Upper lobe of left lung (tissue), 6 donors: ENCODE data around the gene FMC1. TPM values are rescaled to one million over a fixed set of nuclear protein-coding genes. Genes with fewer than 3 reads are reported as not detected.

ENCODE experiments used
- ATAC-seq, 2 donors: fragments of 200-7000 bp; cut with Tn5 transposase; one replicate each; pipeline ENCODE4 v1.9.1; 2022; ENCODE audit warnings: mild to moderate bottlenecking in 2 of 2, moderate library complexity in 2 of 2; ENCODE audit not compliant: low FRiP score in 2 of 2
- DNase-seq, 2 donors: peaks; one replicate each; pipeline ENCODE4 v3.0.0-alpha.2; 2019 to 2020
- H3K27ac ChIP-seq, 4 donors: fragments of 200-600 bp; sonication (generic); one replicate each; pipeline ENCODE4 v1.5.1; 2016 to 2019
- H3K27me3 ChIP-seq, 4 donors: fragments of 200-600 bp; sonication (generic); one replicate each; pipeline ENCODE4 v1.5.1; 2017 to 2019
- H3K36me3 ChIP-seq, 4 donors: fragments of 200-600 bp; sonication (generic); one replicate each; pipeline ENCODE4 v1.5.1; 2016 to 2019
- H3K4me1 ChIP-seq, 4 donors: fragments of 200-600 bp; sonication (generic); one replicate each; pipeline ENCODE4 v1.5.1; 2018 to 2019
- H3K4me3 ChIP-seq, 4 donors: fragments of 200-600 bp; sonication (generic); one replicate each; pipeline ENCODE4 v1.5.1; 2017 to 2019; ENCODE audit warnings: mild to moderate bottlenecking in 2 of 4, moderate library complexity in 1 of 4
- H3K9me3 ChIP-seq, 4 donors: fragments of 200-600 bp; sonication (generic); one replicate each; pipeline ENCODE4 v1.5.1; 2018 to 2019
- CTCF ChIP-seq, 6 experiments: fragments of 450-650 bp in 4 of 6; fragments of 200-600 bp in 2 of 6; sonication (generic) in 2 of 6; IDR thresholded peaks; one replicate each; pipeline ENCODE4 v1.5.1; 2016 to 2019; ENCODE audit warnings: antibody characterized with exemption in 6 of 6
- EP300 ChIP-seq, 4 donors: sonication (generic); formaldehyde crosslinking; IDR thresholded peaks; one replicate each; pipeline ENCODE4 v1.5.1; 2017; ENCODE audit warnings: antibody characterized with exemption in 4 of 4, control low read depth in 2 of 4
- POLR2A ChIP-seq, 4 donors: fragments of 450-650 bp; IDR thresholded peaks; one replicate each; pipeline ENCODE4 v1.5.1; 2016 to 2017; ENCODE audit warnings: antibody characterized with exemption in 4 of 4, mild to moderate bottlenecking in 2 of 4
- POLR2AphosphoS5 ChIP-seq, 2 donors: sonication (generic); formaldehyde crosslinking; IDR thresholded peaks; one replicate each; pipeline ENCODE4 v1.5.1; 2017; ENCODE audit warnings: antibody characterized with exemption in 2 of 2
- WGBS, 2 donors: methylation state at CpG; one replicate each; pipeline ENCODE4 v1.1.5; 2017 to 2018; 5-methylcytosine and 5-hydroxymethylcytosine counted together
- total RNA-seq, 6 donors: library from RNA; depleted of rRNA in 4 of 6; stranded (reverse); fragments of >200 nt in 4 of 6; gene quantifications; one replicate each; pipeline versions ENCODE4 v1.1.0 to v1.2.1, GENCODE V29; 2016 to 2021
- donor health status: DM: no; HTN: no; CAD: no; lungs with moderate emphysema.
- donor health status: DM: no; HTN: yes; CAD: no; lungs with severe emphysema.

FMC1 gene
- total RNA-seq, 6 donors from 2014 or later, result 2.1 to 19.7 (median 9.2) TPM

- Histone ChIP-seq H3K4me3 (peak overlapping the region in 3 of 4 donors; percentile 61 to 89 (median 76)), H3K36me3 (no peaks in the 10 kb centered on the region), H3K9me3 (peaks cover 0 to 6% (median 0%) of the 10 kb centered on the region in 4 donors), H3K27me3 (no peaks in the 10 kb centered on the region), H3K27ac (peak overlapping the region; percentile 96 to 100 (median 99)), H3K4me1 (peaks cover 6 to 14% (median 9%) of the 10 kb centered on the region in 4 donors)
- DNase-seq (no peak), ATAC-seq (no peak)
- no peak for TF ChIP-seq EP300 (IDR thresholded peaks at IDR 0.05)
- 81 to 82% methylated on average over 13 of the region's 13 CpGs for WGBS, 2 donors
These were observed 1.5 kb upstream of the FMC1 start for GRCh38 chr7:139339698-139340036.

- 3 to 4% methylated on average over 25 to 59 of the region's 66 CpGs for WGBS, 2 donors
- H3K4me3 ChIP-seq, result peak overlapping the region; percentile 60 to 89 (median 68)
- TF ChIP-seq EP300 (IDR thresholded peaks at IDR 0.05), result peak in 1 of 4 donors; percentile 57
- TF ChIP-seq POLR2A (IDR thresholded peaks at IDR 0.05), result peak in 3 of 4 donors; percentile 63 to 71 (median 67)
- peak; percentile 36 to 90 (median 80) for TF ChIP-seq CTCF (IDR thresholded peaks at IDR 0.05)
- TF ChIP-seq POLR2AphosphoS5 (IDR thresholded peaks at IDR 0.05), result peak; percentile 81 to 88
- no peaks in the 10 kb centered on the region for H3K36me3 ChIP-seq
- H3K27ac ChIP-seq, result peak overlapping the region; percentile 96 to 100 (median 99)
- DNase-seq (peak; percentile 98 to 99), ATAC-seq (peak; percentile 91 to 96)
- H3K27me3 ChIP-seq, result no peaks in the 10 kb centered on the region
- H3K9me3 ChIP-seq, result peaks cover 0 to 6% (median 0%) of the 10 kb centered on the region in 4 donors
- peaks cover 6 to 14% (median 9%) of the 10 kb centered on the region in 4 donors for H3K4me1 ChIP-seq
These were observed 915 bp upstream of the FMC1 start for GRCh38 chr7:139340037-139340807.

GRCh38 chr7:139340808-139341057, 404 bp upstream of the FMC1 start:
- H3K27ac ChIP-seq, result peak overlapping the region; percentile 96 to 100 (median 99)
- H3K4me1 ChIP-seq, result peaks cover 6 to 14% (median 9%) of the 10 kb centered on the region in 4 donors
- peak overlapping the region; percentile 60 to 89 (median 68) for H3K4me3 ChIP-seq
- WGBS, 2 donors, result 0 to 1% methylated on average over 5 to 9 of the region's 9 CpGs
- no peaks in the 10 kb centered on the region for H3K27me3 ChIP-seq
- DNase-seq (peak in 1 of 2 donors; percentile 85), ATAC-seq (peak in 1 of 2 donors; percentile 51)
- TF ChIP-seq CTCF (IDR thresholded peaks at IDR 0.05), result no peak
- TF ChIP-seq EP300 (IDR thresholded peaks at IDR 0.05), result no peak
- H3K36me3 ChIP-seq, result peaks cover 0 to under 1% (median 0%) of the 10 kb centered on the region in 4 donors
- H3K9me3 ChIP-seq, result peaks cover 0 to 6% (median 0%) of the 10 kb centered on the region in 4 donors

- H3K27ac ChIP-seq, result peak overlapping the region; percentile 96 to 100 (median 99)
- peaks cover 0 to 11% (median 4%) of the 10 kb centered on the region in 4 donors for H3K36me3 ChIP-seq
- H3K4me3 ChIP-seq, result peak overlapping the region; percentile 60 to 89 (median 68)
- peaks cover 6 to 14% (median 9%) of the 10 kb centered on the region in 4 donors for H3K4me1 ChIP-seq
- peaks cover 0 to 6% (median 0%) of the 10 kb centered on the region in 4 donors for H3K9me3 ChIP-seq
- WGBS, 2 donors, result 0 to 1% methylated on average over 9 of the region's 9 CpGs
- DNase-seq (no peak), ATAC-seq (no peak)
- peak in 1 of 4 donors; percentile 46 for TF ChIP-seq EP300 (IDR thresholded peaks at IDR 0.05)
- TF ChIP-seq POLR2A (IDR thresholded peaks at IDR 0.05), result no peak
- H3K27me3 ChIP-seq, result no peaks in the 10 kb centered on the region
These were observed 664 bp downstream of the FMC1 start for GRCh38 chr7:139341776-139342226.

- H3K36me3 ChIP-seq, result peaks cover 0 to 23% (median 6%) of the 10 kb centered on the region in 4 donors
- no peak for TF ChIP-seq EP300 (IDR thresholded peaks at IDR 0.05)
- no peak for TF ChIP-seq POLR2AphosphoS5 (IDR thresholded peaks at IDR 0.05)
- TF ChIP-seq POLR2A (IDR thresholded peaks at IDR 0.05), result no peak
- TF ChIP-seq CTCF (IDR thresholded peaks at IDR 0.05), result no peak
- WGBS, 2 donors, result 82 to 83% methylated on average over 1 of the region's 1 CpG
- DNase-seq (no peak), ATAC-seq (no peak)
- H3K4me3 ChIP-seq, result no peak overlapping the region
- H3K27ac ChIP-seq, result no peak overlapping the region
- no peaks in the 10 kb centered on the region for H3K9me3 ChIP-seq
- H3K4me1 ChIP-seq, result peaks cover 6 to 14% (median 9%) of the 10 kb centered on the region in 4 donors
- no peaks in the 10 kb centered on the region for H3K27me3 ChIP-seq
These were observed 3.9 kb downstream of the FMC1 start for GRCh38 chr7:139345042-139345441.
